GM11168 (cell line): Measurements from ENCODE around the gene PITPNC1.

Experiments used
- in situ Hi-C: fragments of 300-500 bp; cut with MboI; formaldehyde crosslinking; loops from one replicate; pipeline ENCODE4 v1.12.0; 2022; ENCODE audit warnings: low sequenced_read_pairs; ENCODE audit not compliant: unreplicated experiment

PITPNC1 gene

GRCh38 chr17:67655478-67656148 is 278.5 kb downstream of the PITPNC1 start:
- in situ Hi-C loops, result no loop called here

GRCh38 chr17:67656494-67657203 is 279.6 kb downstream of the PITPNC1 start:
- in situ Hi-C loops, result no loop called here

DNA sequence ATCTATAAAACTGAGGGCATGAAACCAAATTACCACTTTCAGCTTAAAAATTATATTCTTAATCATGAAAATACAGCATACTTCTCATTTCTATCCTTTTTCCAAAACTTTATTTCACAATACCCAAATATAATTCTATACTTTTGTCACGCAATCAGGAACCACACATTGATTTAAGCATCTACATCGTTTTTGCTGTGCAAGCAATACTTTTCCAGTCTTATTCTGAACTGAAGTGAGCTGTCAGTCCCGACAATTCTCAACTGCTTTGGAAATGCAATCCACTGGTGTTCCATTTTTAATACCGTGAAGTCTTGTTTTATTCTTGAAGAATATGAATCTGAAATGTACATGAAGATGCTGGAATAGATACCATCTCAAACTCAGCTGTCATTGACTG is 280.5 kb downstream of the PITPNC1 start:
- in situ Hi-C loops, result no loop called here

DNA sequence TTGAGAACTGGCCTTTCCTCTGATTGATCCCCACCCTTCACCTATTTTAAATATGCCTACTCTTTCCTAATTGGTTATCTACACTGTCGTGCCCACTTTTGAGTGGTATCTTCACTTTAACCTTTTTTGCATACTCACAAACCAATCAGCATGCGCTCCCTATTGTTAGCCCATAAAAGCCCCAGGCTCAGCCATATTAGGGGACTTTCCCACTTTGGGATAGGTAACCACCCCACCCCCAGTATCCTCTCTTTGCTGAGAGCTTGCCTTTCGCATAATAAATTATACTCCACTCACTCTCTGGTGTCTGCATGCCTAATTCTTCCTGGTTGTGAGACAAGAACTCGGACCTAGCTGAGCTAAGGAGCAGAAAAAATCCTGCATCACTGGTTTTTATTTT is 281.2 kb downstream of the PITPNC1 start:
- in situ Hi-C loops, result no loop called here

- in situ Hi-C loops, result no loop called here
These were observed 281.9 kb downstream of the PITPNC1 start for GRCh38 chr17:67659028-67659427.

DNA sequence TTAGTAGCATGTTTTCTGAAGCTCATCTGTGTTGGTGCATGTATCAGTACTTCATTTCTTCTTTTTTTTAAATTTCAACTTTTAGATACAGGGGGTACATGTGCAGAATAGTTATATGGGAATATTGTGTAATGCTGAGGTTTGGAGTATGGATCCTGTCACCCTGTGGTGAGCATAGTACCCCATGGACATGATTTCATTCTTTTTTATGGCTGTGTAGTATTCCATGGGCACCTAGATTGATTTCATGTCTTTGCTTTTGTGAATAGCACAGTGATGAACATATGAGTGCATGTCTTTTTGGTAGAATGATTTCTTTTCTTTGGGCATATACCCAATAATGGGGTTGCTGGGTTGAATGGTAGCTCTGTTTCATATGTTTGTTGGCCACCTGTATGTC is 285.6 kb downstream of the PITPNC1 start:
- in situ Hi-C loops, result no loop called here

DNA sequence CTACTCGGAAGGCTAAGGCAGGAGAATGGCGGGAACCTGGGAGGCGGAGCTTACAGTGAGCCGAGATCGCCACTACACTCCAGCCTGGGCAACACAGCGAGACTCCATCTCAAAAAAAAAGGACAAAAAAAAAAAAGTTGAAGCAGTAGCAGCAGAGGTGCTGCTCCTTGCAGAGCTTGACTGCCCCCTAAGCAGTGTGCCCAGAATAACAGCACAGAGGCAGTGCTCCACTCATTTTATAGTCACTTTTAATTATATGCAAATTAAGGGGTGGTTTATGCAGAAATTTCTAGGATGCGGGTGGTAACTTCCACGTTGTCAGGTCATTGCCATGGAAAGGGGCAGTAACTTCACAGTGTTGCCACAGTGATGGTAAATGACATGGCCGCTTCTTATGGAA is 286.4 kb downstream of the PITPNC1 start:
- in situ Hi-C loops, result no loop called here

DNA sequence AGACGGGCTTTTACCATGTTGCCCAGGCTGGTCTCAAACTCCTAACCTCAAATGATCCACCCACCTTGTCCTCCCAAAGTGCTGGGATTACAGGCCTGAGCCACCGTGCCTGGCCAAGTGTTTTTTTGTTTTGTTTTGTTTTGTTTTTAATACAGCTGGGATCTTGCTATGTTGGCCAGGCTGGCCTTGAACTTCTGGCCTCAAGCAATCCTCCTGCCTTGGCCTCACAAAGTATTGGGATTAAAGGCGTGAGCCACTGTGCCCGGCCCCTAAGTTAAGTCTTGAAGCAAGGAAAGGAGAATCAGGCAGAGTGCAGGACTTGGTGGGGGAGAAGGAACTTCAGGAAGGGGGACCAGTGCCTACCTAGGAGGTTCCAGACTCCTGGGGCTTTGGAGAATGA is 288.9 kb downstream of the PITPNC1 start:
- in situ Hi-C loops, result no loop called here

DNA sequence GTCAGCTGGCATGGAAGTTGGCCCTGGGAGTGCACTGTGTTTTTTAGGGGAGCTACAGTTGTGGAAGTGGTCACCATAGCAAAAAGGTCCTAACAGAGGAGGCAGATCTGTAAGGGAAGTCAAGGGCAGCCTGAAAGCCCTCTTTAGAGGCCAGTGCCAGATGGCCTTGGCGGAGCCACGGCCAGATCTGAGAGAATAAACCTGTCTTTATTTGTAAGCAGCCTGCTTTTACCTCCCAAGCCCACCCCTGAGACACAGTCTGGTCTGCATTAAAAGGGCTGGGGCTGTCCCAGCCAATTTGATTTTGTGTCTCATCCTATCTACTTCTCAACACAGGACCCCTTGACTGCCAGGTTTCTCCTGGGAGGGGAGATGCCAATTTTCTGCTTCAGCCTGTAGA is 289.6 kb downstream of the PITPNC1 start:
- in situ Hi-C loops, result no loop called here

DNA sequence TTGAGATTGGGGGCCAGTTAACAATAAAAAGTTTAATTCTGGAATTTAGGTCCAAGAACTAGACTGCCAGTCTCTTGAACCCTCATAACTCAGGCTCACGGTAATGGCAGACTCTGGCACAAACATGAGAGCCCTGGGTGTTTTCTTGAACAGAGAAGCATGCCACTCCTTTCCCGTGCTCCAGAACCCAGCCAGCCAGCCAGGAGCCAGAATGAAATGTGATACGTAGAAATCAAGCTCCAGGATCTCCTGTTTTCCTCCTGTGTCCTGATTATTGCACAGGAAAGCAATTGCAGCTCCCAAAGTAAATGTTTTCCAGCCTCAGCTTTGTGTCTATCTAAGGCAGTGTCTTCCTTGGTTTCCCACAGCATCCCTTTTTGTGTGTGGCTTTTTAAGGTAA is 294.4 kb downstream of the PITPNC1 start:
- in situ Hi-C loops, result no loop called here

DNA sequence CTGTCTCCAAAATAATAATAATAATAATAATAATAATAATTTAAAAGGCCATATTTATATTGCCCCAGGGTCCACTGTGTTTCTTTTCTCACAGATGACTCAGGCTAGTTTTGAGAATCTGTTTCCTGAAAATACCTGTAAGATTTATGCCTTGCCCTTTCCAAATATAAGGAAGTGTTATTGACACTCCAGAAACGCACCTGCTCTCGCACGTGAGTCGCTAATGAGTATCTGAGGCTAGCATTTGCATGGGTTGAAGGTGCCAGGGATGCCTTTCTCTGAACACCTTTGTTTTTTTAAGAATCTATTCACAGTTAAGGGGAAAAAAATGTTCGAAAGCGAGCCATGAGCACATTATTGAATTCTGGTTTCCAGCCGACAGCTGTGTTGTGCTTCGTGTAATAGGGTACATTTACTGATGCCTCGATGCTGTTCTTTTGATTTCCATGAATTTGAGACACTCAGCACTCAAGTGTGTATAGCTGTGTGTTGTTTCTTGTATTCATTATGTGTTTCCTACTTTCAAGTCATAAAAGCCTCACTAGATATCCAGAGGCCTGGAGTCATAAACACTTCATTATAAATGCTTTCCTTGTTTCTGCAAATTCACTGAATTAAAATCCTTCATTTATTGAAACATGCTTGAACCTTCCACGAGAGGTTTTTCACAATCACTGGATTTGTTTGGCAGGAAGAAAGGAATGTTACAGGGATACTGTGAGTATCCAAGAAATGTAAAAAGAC is 295.7 kb downstream of the PITPNC1 start:
- in situ Hi-C loops, result no loop called here

DNA sequence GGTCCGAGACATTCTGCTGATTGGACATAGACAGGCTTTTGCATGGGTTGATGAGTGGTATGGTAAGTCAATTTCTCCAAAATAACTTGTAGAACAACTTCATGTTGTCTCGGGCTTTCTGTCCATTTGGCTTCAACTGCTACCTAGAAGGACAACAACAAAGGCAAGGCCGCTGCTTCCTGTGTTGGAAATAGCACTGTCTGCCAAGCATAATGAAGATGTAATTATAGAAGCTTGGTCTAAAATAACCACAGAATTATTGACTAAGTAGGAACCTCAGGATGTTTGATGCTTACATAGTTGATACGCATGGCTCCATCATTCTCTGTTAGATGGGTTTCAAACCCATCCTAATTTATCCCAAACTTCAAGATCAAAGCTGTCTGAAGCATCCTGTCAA is 298.4 kb downstream of the PITPNC1 start:
- in situ Hi-C loops, result no loop called here

GRCh38 chr17:67676305-67676704 is 299.2 kb downstream of the PITPNC1 start:
- in situ Hi-C loops, result no loop called here

- in situ Hi-C loops, result no loop called here
These were observed 301.3 kb downstream of the PITPNC1 start for GRCh38 chr17:67678414-67678813.

GRCh38 chr17:67679225-67679624 is 302.1 kb downstream of the PITPNC1 start:
- in situ Hi-C loops, result no loop called here

- in situ Hi-C loops, result loop anchor here (10.0 kb wide), 2 partner anchors 105 to 305 kb away; partner anchors contain the start of gene PITPNC1
These were observed 302.6 kb downstream of the PITPNC1 start for GRCh38 chr17:67679721-67680120.

DNA sequence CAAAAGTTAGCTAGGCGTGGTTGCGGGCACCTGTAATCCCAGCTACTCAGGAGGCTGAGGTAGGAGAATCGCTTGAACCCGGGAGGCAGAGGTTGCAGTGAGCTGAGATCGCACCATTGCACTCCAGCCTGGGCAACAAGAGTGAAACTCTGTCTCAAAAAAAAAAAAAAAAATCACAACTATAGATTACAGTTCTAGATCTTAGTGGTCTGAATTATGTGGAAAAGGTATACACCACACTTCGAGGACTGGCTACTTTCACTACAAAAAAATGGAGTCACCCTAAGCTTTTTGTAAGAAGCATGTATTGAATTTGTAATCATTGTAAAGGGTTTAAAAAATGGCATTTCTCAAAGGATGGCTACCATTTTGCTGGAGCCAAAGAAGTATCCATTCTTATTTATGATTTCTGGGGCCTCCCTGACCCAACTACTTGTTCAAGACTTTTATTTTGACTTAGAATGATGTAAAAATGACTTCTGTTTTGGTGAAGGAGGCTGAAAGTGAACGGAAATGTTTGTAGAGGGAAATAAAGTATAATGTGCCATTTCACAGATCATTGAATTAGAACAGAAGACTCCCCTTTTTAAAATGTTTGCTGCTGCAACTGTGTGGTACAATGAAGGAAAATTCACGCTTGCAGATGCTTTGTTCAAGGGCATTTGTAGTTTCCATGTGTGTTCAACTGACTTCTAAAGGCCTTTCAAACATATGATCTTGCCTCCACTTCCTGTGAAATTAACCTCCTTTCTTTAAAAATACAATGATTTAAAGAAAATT is 303.6 kb downstream of the PITPNC1 start:
- in situ Hi-C loops, result loop anchor here (10.0 kb wide), 2 partner anchors 106 to 306 kb away; partner anchors contain the start of gene PITPNC1

DNA sequence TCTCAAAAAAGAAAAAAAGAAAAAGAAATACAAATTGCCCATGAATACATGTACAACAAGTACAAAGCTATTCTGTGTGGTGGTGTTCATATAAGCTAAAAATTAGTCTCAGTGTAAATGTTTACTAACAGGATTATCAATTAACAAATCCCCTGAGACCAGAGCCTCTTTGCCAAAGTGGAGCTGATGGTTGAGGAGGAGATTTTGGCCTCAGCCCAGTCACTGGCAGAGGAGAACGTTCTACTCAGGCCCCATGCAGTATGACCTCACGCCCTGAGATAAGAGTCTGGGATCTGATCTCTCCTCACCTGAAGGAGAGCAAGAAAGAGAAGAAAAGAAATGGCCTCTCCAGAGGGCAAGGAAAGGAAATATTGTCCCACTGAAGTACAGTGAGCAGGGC is 305.1 kb downstream of the PITPNC1 start:
- in situ Hi-C loops, result loop anchor here (10.0 kb wide), 2 partner anchors 107 to 307 kb away; partner anchors contain the start of gene PITPNC1

GRCh38 chr17:67685351-67685750 is 308.3 kb downstream of the PITPNC1 start:
- in situ Hi-C loops, result loop anchor here (10.0 kb wide), 2 partner anchors 111 to 311 kb away; partner anchors contain the start of gene PITPNC1

- in situ Hi-C loops, result loop anchor here (10.0 kb wide), 2 partner anchors 111 to 311 kb away; partner anchors contain the start of gene PITPNC1
These were observed 309.2 kb downstream of the PITPNC1 start for GRCh38 chr17:67686241-67686640.
